Fibroblast of villous mesenchyme (primary cell): Measurements from ENCODE around the gene CDK6. TPM values are rescaled to one million over a fixed set of nuclear protein-coding genes. Genes with fewer than 3 reads are reported as not detected.

Experiments
- DNase-seq: peaks from one replicate; pipeline ENCODE4 v3.0.0-alpha.2; 2010; ENCODE audit warnings: low read depth
- H3K4me3 ChIP-seq: 2 replicates; pipeline ENCODE4 v1.5.1; 2011; ENCODE audit warnings: low read depth, mild to moderate bottlenecking, low read length
- total RNA-seq: library from RNA; depleted of rRNA; stranded (reverse); fragments of >200 nt; gene quantifications from 2 replicates; pipeline ENCODE4 v1.2.3, GENCODE V29; 2012
- TF ChIP-seq, protein P1 (sequence below): IDR thresholded peaks from 2 replicates; pipeline ENCODE4 v1.5.1; 2012; ENCODE audit warnings: low read depth, mild to moderate bottlenecking, low read length; ENCODE audit not compliant: insufficient read depth

CDK6 gene
- total RNA-seq, 1 donor: 30.7 TPM

DNA sequence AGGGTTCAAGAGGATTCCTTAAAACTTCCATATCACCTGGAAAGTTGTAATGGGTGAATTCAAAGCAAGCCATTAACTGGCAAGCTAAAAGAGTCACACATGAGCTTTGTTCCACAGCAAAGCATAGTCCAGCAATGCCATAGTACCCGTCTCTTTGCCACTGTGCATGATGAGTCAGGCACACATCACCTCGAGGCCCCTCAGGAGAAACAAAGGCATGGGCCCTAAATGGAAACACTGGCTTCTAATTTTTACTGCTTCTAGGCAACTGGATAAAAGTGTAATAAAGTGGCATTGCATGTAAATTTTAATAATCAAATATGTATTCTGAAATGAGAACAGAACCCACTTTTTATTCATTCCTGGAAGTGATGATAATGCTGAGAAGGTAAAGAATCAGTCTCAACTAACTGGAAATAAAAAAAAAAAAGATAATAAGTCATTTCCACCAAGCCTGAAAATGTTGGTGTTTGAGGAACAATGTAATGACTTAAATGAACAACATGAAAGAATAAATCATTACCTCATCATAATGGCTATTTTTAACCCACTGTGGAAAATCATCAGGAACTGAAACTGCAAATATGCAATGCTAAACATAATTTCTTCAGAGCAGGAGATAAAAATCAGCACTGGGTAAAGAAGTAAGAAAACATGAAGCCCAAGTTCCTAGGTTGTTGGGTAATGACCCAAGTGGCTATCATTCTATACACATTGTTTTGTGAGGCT is 104.9 kb downstream of the CDK6 start:
- DNase-seq: peak; percentile 66
- H3K4me3 ChIP-seq: no peak overlapping the region
- TF ChIP-seq, protein P1, sequence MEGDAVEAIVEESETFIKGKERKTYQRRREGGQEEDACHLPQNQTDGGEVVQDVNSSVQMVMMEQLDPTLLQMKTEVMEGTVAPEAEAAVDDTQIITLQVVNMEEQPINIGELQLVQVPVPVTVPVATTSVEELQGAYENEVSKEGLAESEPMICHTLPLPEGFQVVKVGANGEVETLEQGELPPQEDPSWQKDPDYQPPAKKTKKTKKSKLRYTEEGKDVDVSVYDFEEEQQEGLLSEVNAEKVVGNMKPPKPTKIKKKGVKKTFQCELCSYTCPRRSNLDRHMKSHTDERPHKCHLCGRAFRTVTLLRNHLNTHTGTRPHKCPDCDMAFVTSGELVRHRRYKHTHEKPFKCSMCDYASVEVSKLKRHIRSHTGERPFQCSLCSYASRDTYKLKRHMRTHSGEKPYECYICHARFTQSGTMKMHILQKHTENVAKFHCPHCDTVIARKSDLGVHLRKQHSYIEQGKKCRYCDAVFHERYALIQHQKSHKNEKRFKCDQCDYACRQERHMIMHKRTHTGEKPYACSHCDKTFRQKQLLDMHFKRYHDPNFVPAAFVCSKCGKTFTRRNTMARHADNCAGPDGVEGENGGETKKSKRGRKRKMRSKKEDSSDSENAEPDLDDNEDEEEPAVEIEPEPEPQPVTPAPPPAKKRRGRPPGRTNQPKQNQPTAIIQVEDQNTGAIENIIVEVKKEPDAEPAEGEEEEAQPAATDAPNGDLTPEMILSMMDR: no peak

DNA sequence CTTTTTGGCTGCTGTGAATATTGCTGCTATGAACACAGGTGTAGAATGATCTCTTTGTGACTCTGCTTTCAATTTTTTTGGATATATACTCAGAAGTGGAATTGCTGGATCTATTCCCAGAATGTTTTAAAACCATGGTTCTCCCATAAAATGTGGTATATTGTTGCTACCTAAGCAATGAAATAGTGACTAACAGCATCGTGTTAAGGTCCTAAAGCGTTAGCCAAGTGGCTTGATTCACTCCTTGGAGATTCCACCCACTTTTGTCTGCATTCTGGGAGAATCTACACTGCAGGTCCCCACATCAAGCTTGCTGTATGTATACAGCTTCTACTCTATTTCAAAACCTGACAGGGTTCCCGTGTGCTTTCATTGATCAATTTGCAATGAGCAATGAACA is 105.6 kb downstream of the CDK6 start:
- H3K4me3 ChIP-seq: no peak overlapping the region
- TF ChIP-seq, protein P1: no peak
- DNase-seq: no peak

DNA sequence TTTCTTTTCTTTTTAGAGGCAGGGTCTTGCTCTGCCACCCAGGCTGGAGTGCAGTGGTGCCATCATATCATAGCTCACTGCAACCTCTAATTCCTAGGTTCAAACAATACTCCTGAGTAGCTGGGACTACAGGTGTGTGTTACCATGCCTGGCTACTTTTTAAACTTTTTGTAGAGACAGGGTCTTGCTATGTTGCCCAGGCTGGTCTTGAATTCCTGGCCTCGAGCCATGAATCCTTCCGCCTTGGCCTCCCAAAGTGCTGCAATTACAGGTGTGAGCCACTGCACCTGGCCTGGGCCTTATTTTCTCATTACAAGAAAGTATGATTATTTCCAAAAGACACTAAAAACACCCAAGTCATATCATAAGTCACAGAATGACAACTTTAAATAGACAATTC is 106.6 kb downstream of the CDK6 start:
- no peak for DNase-seq
- TF ChIP-seq, protein P1: no peak
- no peak overlapping the region for H3K4me3 ChIP-seq

DNA sequence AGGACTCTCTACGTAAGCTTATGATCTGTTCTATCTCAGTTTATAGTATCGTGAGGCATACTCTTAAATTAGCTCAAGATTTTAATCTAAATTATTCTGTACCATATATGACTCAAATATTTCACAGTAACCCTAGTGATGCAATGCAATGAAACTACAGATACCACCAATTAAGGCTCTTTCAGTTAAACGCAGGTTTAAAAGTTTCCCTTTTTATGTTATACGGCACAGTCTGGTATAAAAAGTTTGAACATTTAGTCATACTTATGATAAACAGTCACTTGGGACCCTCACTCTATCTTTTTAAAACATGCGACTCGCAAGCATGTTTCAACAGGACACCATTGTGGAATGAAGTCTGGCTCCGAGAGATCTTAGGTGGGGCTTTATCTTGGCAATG is 107.2 kb downstream of the CDK6 start:
- no peak for DNase-seq
- TF ChIP-seq, protein P1: no peak
- no peak overlapping the region for H3K4me3 ChIP-seq

DNA sequence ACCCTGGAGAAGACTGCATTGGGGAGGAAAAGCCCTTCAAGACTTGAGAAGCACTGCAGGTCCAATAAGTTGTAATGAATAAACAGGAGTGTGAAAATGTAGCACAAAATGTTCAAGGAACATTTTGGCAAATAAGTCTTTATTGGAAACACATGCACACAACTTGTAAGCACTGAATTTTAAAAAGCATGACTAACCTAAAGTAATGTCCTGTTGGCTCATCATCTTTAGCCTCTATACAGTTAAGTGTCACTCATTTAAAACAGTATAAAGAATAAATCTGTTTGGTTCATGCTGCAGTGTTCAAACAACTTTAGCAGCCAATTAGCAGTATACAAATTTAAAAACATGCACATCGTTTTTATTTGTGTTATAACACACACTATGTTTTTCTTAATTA is 108.6 kb downstream of the CDK6 start:
- H3K4me3 ChIP-seq: no peak overlapping the region
- TF ChIP-seq, protein P1: no peak
- DNase-seq: no peak

DNA sequence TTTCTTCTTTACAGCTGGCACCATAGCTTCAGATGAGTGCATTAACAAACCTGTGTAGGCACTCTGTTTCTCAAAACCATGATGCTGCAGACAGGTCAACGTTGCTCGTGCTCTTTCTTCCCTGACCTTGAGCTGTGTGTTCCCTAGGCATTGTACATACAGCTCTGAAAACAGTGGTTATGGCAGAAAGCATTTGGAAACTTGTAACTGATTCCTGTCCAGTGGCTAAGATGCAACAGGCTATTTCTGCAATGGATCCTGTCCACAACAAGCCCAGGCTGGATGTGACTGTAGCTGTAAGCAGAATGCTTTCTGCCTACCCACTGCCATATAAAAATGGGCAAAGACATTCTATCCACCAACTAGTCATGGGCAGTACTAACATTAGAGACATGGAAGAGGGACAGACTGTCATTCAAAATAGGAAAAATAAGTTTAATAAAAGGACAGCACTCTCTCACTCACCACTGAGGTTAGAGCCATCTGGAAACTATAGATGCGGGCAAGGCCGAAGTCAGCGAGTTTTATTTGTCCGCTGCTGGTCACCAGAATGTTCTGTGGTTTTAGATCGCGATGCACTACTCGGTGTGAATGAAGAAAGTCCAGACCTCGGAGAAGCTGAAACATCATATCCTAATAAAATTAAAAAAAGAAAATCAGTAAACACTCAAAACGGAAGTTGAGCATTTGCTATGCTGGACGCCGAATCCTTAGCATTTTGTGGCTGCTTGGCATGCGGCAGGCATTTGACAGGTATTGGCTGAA is 111.0 kb downstream of the CDK6 start:
- no peak overlapping the region for H3K4me3 ChIP-seq
- no peak for DNase-seq
- TF ChIP-seq, protein P1: no peak

DNA sequence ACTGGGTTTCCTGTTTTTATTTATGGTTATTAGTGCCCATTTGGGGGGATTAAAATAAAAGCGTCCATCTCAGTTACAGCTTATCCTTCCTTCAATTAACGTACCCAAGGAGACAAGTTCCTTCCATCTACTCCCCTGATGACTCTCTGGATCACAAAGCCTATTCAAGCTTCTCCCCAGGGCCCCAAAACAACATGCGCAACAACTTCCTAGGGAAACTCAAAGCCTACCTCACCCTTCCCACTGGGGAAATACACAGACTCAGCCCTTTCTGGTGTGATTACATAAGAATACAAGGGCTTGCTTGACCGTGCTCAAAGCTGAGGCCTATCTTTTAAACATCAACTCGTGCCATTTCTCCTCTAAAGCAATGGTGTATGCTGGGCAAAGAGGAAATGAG is 112.4 kb downstream of the CDK6 start:
- DNase-seq: no peak
- TF ChIP-seq, protein P1: no peak
- no peak overlapping the region for H3K4me3 ChIP-seq
